ENCODE data around the gene DNAJC30. TPM values are rescaled to one million over a fixed set of nuclear protein-coding genes. Genes with fewer than 3 reads are reported as not detected.

Gene DNAJC30
- total RNA-seq, 1 experiment from 2014 or later = 8.5 TPM

DNA sequence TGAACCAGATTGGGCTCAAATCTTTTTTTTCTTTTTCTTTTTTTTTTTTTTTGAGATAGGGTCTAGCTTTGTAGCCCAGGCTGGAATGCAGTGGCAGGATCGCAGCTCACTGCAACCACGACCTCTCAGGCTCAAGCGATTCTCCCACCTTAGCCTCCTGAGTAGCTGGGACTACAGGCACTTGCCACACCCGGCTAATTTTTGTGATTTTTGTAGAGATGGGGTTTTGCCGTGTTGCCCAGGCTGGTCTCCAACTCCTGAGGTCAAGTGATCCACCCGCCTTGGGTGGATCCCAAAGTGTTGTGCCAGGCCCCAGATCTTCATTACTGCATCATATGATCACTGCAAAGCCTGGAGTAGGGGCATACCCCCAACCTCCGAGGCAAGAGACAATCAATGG, 2.8 kb downstream of the DNAJC30 start:
- Histone ChIP-seq H3K9me2 (ENCODE audit: insufficient read depth) (no peaks in the 10 kb centered on the region), H3K27ac (ENCODE audit: low read depth, low read length) (no peak overlapping the region), H4K20me1 (ENCODE audit: insufficient read depth) (no peaks in the 10 kb centered on the region), H3K9ac (ENCODE audit: low read length) (no peak overlapping the region), H3K27me3 (ENCODE audit: insufficient read depth, low read length) (no peaks in the 10 kb centered on the region), H3K79me2 (ENCODE audit: insufficient read depth, low read length) (peaks cover 65% of the 10 kb centered on the region), H3K4me1 (ENCODE audit: control insufficient read depth in 1 of 2, insufficient read depth in 2 of 2, low read length in 2 of 2) (peaks cover 11 to 24% of the 10 kb centered on the region in 2 experiments), H2AFZ (ENCODE audit: low read depth, low read length, poor library complexity, severe bottlenecking) (no peak overlapping the region), H3K4me2 (ENCODE audit: low read length) (no peak overlapping the region), H3K36me3 (ENCODE audit: control insufficient read depth in 1 of 2, insufficient read depth in 2 of 2, low read length in 2 of 2) (peaks cover 2 to 4% of the 10 kb centered on the region in 2 experiments; a peak in 2 of 4 replicates), H3K4me3 (replicated peaks in 1 of 2; ENCODE audit: low read depth in 1 of 2, low read length in 2 of 2) (no peak overlapping the region), H3K9me3 (ENCODE audit: control insufficient read depth in 1 of 2, insufficient read depth in 1 of 2, low read depth in 1 of 2, low read length in 2 of 2) (no peaks in the 10 kb centered on the region)
- ChIA-PET CTCF (no interaction called here), POLR2A (no interaction called here), RAD21 (ENCODE audit: low non-redundant PET in 1 of 2, low total read pairs in 2 of 2, uncharacterized antibody in 2 of 2, unreplicated experiment in 2 of 2) (no interaction called here)
- TF ChIP-seq, protein P1, sequence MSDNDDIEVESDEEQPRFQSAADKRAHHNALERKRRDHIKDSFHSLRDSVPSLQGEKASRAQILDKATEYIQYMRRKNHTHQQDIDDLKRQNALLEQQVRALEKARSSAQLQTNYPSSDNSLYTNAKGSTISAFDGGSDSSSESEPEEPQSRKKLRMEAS (IDR thresholded peaks at IDR 0.05) = no peak
- TF ChIP-seq EZH2phosphoT487 (IDR thresholded peaks at IDR 0.05; ENCODE audit: borderline replicate concordance) = no peak
- TF ChIP-seq, protein P2, sequence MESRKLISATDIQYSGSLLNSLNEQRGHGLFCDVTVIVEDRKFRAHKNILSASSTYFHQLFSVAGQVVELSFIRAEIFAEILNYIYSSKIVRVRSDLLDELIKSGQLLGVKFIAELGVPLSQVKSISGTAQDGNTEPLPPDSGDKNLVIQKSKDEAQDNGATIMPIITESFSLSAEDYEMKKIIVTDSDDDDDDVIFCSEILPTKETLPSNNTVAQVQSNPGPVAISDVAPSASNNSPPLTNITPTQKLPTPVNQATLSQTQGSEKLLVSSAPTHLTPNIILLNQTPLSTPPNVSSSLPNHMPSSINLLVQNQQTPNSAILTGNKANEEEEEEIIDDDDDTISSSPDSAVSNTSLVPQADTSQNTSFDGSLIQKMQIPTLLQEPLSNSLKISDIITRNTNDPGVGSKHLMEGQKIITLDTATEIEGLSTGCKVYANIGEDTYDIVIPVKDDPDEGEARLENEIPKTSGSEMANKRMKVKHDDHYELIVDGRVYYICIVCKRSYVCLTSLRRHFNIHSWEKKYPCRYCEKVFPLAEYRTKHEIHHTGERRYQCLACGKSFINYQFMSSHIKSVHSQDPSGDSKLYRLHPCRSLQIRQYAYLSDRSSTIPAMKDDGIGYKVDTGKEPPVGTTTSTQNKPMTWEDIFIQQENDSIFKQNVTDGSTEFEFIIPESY (IDR thresholded peaks at IDR 0.05; ENCODE audit: extremely low read depth, insufficient replicate concordance, low read length) = no peak
- no peak for TF ChIP-seq FOSL1 (IDR thresholded peaks at IDR 0.05; ENCODE audit: low read depth)
- no peak for TF ChIP-seq TCF7L2 (IDR thresholded peaks at IDR 0.05; ENCODE audit: borderline replicate concordance, extremely low read depth, insufficient read depth, insufficient read length)
- TF ChIP-seq ZNF274 (IDR thresholded peaks at IDR 0.05; ENCODE audit: low read depth, low read length) = no peak
- no peak for TF ChIP-seq RAD21 (IDR thresholded peaks at IDR 0.05; ENCODE audit: low read depth)
- no peak for TF ChIP-seq CBX3 (IDR thresholded peaks at IDR 0.05; ENCODE audit: low read depth)
- no peak for TF ChIP-seq POLR2A (IDR thresholded peaks at IDR 0.05; ENCODE audit: borderline replicate concordance, extremely low read depth, insufficient read depth, insufficient read length)
- no peak for TF ChIP-seq JUND (IDR thresholded peaks at IDR 0.05)
- no peak for TF ChIP-seq SP1 (IDR thresholded peaks at IDR 0.05; ENCODE audit: low read depth)
- TF ChIP-seq, protein P3, sequence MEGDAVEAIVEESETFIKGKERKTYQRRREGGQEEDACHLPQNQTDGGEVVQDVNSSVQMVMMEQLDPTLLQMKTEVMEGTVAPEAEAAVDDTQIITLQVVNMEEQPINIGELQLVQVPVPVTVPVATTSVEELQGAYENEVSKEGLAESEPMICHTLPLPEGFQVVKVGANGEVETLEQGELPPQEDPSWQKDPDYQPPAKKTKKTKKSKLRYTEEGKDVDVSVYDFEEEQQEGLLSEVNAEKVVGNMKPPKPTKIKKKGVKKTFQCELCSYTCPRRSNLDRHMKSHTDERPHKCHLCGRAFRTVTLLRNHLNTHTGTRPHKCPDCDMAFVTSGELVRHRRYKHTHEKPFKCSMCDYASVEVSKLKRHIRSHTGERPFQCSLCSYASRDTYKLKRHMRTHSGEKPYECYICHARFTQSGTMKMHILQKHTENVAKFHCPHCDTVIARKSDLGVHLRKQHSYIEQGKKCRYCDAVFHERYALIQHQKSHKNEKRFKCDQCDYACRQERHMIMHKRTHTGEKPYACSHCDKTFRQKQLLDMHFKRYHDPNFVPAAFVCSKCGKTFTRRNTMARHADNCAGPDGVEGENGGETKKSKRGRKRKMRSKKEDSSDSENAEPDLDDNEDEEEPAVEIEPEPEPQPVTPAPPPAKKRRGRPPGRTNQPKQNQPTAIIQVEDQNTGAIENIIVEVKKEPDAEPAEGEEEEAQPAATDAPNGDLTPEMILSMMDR (IDR thresholded peaks at IDR 0.05 in 2 of 3, conservative IDR thresholded peaks at IDR 0.05 in 1 of 3; ENCODE audit: borderline replicate concordance in 1 of 3, insufficient read depth in 1 of 3, low read depth in 2 of 3, low read length in 2 of 3) = no peak
- no peak for TF ChIP-seq EZH2 (IDR thresholded peaks at IDR 0.05)
- TF ChIP-seq, protein P4, sequence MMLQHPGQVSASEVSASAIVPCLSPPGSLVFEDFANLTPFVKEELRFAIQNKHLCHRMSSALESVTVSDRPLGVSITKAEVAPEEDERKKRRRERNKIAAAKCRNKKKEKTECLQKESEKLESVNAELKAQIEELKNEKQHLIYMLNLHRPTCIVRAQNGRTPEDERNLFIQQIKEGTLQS (IDR thresholded peaks at IDR 0.05) = no peak
- TF ChIP-seq, protein P5, sequence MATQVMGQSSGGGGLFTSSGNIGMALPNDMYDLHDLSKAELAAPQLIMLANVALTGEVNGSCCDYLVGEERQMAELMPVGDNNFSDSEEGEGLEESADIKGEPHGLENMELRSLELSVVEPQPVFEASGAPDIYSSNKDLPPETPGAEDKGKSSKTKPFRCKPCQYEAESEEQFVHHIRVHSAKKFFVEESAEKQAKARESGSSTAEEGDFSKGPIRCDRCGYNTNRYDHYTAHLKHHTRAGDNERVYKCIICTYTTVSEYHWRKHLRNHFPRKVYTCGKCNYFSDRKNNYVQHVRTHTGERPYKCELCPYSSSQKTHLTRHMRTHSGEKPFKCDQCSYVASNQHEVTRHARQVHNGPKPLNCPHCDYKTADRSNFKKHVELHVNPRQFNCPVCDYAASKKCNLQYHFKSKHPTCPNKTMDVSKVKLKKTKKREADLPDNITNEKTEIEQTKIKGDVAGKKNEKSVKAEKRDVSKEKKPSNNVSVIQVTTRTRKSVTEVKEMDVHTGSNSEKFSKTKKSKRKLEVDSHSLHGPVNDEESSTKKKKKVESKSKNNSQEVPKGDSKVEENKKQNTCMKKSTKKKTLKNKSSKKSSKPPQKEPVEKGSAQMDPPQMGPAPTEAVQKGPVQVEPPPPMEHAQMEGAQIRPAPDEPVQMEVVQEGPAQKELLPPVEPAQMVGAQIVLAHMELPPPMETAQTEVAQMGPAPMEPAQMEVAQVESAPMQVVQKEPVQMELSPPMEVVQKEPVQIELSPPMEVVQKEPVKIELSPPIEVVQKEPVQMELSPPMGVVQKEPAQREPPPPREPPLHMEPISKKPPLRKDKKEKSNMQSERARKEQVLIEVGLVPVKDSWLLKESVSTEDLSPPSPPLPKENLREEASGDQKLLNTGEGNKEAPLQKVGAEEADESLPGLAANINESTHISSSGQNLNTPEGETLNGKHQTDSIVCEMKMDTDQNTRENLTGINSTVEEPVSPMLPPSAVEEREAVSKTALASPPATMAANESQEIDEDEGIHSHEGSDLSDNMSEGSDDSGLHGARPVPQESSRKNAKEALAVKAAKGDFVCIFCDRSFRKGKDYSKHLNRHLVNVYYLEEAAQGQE (IDR thresholded peaks at IDR 0.05; ENCODE audit: low read depth) = no peak
- no peak for TF ChIP-seq ELF1 (IDR thresholded peaks at IDR 0.05; ENCODE audit: borderline replicate concordance, low read depth)
- TF ChIP-seq ZFX (IDR thresholded peaks at IDR 0.05) = no peak
- no peak for ATAC-seq
- no TSS peak for BruUV-seq (replicated peaks)
- intact Hi-C loops (cut with micrococcal nuclease) = no loop called here
- DNase-seq (ENCODE audit: low read depth, low spot score) = no peak

All from HCT116 (cell line).